Vagina (tissue), 2 donors: ENCODE results near the gene F10.

Source experiments
- CTCF ChIP-seq, 3 experiments: fragments of 450-650 bp in 2 of 3; fragments of 200-600 bp in 1 of 3; sonication (generic) in 1 of 3; IDR thresholded peaks; one replicate each; pipeline ENCODE4 v1.5.1; 2017 to 2019; ENCODE audit warnings: antibody characterized with exemption in 3 of 3, mild to moderate bottlenecking in 2 of 3, moderate library complexity in 2 of 3
- POLR2A ChIP-seq, 2 donors: fragments of 450-650 bp; IDR thresholded peaks; one replicate each; pipeline ENCODE4 v1.6.1; 2017; ENCODE audit warnings: antibody characterized with exemption in 2 of 2, mild to moderate bottlenecking in 2 of 2, moderate library complexity in 2 of 2
- POLR2AphosphoS5 ChIP-seq, 2 donors: sonication (generic); formaldehyde crosslinking; IDR thresholded peaks; one replicate each; pipeline ENCODE4 v1.9.0; 2017; ENCODE audit warnings: antibody characterized with exemption in 2 of 2, mild to moderate bottlenecking in 2 of 2, low read depth in 1 of 2; ENCODE audit not compliant: insufficient read depth in 1 of 2

- TF ChIP-seq CTCF (IDR thresholded peaks at IDR 0.05) (no peak), POLR2A (IDR thresholded peaks at IDR 0.05) (no peak), POLR2AphosphoS5 (IDR thresholded peaks at IDR 0.05; ENCODE audit: insufficient read depth in 1 of 2, low read depth in 1 of 2) (no peak)
These were observed 28.2 kb upstream of the F10 start for GRCh38 chr13:113094410-113094800.
